ENCODE measurements around the gene PKIB. TPM values are rescaled to one million over a fixed set of nuclear protein-coding genes. Genes with fewer than 3 reads are reported as not detected.

Gene PKIB
- total and polyA plus RNA-seq, 5 donors from 2014 or later = 0.32 to 0.95 (median 0.67) TPM; not detected in 1

Other genes with a start within 250 kb of the PKIB start
- 18.5 TPM for gene HSF2, start 210.8 kb upstream of the PKIB start, total RNA-seq
- 10 to 100 TPM; 12.5 to 24.6 (median 19.7) TPM for gene HSF2, start 210.8 kb upstream of the PKIB start, polyA plus RNA-seq
- gene SERINC1, start 138.6 kb upstream of the PKIB start, total RNA-seq = 150 TPM
- gene SERINC1, start 138.6 kb upstream of the PKIB start, polyA plus RNA-seq = 100 to 1,000 TPM; 139 to 193 (median 173) TPM
- not detected for gene FABP7, start 169.3 kb downstream of the PKIB start, total RNA-seq
- not detected for gene FABP7, start 169.3 kb downstream of the PKIB start, polyA plus RNA-seq
- not detected for gene SMPDL3A, start 178.9 kb downstream of the PKIB start, total RNA-seq
- gene SMPDL3A, start 178.9 kb downstream of the PKIB start, polyA plus RNA-seq = under 1 TPM in 1 of 4 donors, not detected in 3; 0.22 TPM

Data from CD4-positive, CD25-positive, alpha-beta regulatory T cell (primary cell).